A549 (cell line): ENCODE measurements around the gene PRDM12.

Experiments used
- CEBPB ChIP-seq, 2 experiments: fragments of >200 bp in 1 of 2; sonication (Bioruptor Twin) in 1 of 2; formaldehyde crosslinking in 1 of 2; IDR thresholded peaks; 2 replicates each; pipeline ENCODE4 v1.6.1; 2012 to 2016
- CHD2 ChIP-seq: fragments of 150-350 bp; IDR thresholded peaks from 2 replicates; pipeline ENCODE4 v1.6.1; 2014; ENCODE audit warnings: low read length; ENCODE audit not compliant: partially characterized antibody
- CTCF ChIP-seq: fragments of >200 bp; sonication (Bioruptor Twin); formaldehyde crosslinking; IDR thresholded peaks from 3 replicates; pipeline ENCODE4 v1.5.1; 2016
- EP300 ChIP-seq, 2 experiments: fragments of >200 bp; sonication (Bioruptor Twin); formaldehyde crosslinking; IDR thresholded peaks; 2 replicates in 1 of 2; 3 replicates in 1 of 2; pipeline ENCODE4 v1.6.1; 2016 to 2017
- JUNB ChIP-seq: fragments of >200 bp; sonication (Bioruptor Twin); formaldehyde crosslinking; IDR thresholded peaks from 2 replicates; pipeline ENCODE4 v1.6.1; 2016
- MAZ ChIP-seq: fragments of 150-350 bp; IDR thresholded peaks from 2 replicates; pipeline ENCODE4 v1.6.1; 2014; ENCODE audit warnings: antibody characterized with exemption, low read depth, low read length, borderline replicate concordance
- NPAS2 ChIP-seq: fragments of 250-450 bp; sonication (Bioruptor Pico); IDR thresholded peaks from 2 replicates; pipeline ENCODE4 v1.8.0; 2022; ENCODE audit warnings: mild to moderate bottlenecking, moderate library complexity, borderline replicate concordance
- POLR2A ChIP-seq: IDR thresholded peaks from 2 replicates; pipeline ENCODE4 v1.6.1; 2012; ENCODE audit warnings: mild to moderate bottlenecking, low read length
- POLR2AphosphoS2 ChIP-seq: conservative IDR thresholded peaks from 2 replicates; pipeline ENCODE4 v1.6.1; 2012; ENCODE audit warnings: low read length, improper control_type of control experiment, inconsistent platforms
- RAD21 ChIP-seq, 2 experiments: fragments of >200 bp in 1 of 2; sonication (Bioruptor Twin) in 1 of 2; formaldehyde crosslinking in 1 of 2; IDR thresholded peaks in 1 of 2; conservative IDR thresholded peaks in 1 of 2; 2 replicates in 1 of 2; 3 replicates in 1 of 2; pipeline ENCODE4 v1.6.1; 2012 to 2018; ENCODE audit warnings: inconsistent platforms in 1 of 2
- RCOR1 ChIP-seq: fragments of 150-350 bp; IDR thresholded peaks from 2 replicates; pipeline ENCODE4 v1.6.1; 2014; ENCODE audit warnings: antibody characterized with exemption, low read length, low read depth
- RNF2 ChIP-seq: fragments of 200-600 bp; sonication (generic); IDR thresholded peaks from 2 replicates; pipeline ENCODE4 v1.6.1; 2016; ENCODE audit warnings: low read depth, mild to moderate bottlenecking, antibody characterized with exemption, moderate library complexity, borderline replicate concordance
- ZFP36 ChIP-seq: fragments of 450-650 bp; IDR thresholded peaks from 2 replicates; pipeline ENCODE4 v1.6.1; 2014; ENCODE audit warnings: borderline replicate concordance; ENCODE audit not compliant: partially characterized antibody
- TF ChIP-seq, protein P1 (sequence below): IDR thresholded peaks from 2 replicates; pipeline ENCODE4 v1.6.1; 2012

- TF ChIP-seq RNF2 (no peak), POLR2A (no peak), CTCF (no peak), NPAS2 (no peak), EP300 (IDR thresholded peaks at IDR 0.05) (no peak), POLR2AphosphoS2 (no peak), RAD21 (conservative IDR thresholded peaks at IDR 0.05 in 1 of 2, IDR thresholded peaks at IDR 0.05 in 1 of 2) (no peak), JUNB (no peak), CHD2 (no peak), RCOR1 (no peak), MAZ (no peak), ZFP36 (no peak), CEBPB (IDR thresholded peaks at IDR 0.05) (no peak)
- TF ChIP-seq, protein P1, sequence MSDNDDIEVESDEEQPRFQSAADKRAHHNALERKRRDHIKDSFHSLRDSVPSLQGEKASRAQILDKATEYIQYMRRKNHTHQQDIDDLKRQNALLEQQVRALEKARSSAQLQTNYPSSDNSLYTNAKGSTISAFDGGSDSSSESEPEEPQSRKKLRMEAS, result no peak
Observed at GRCh38 chr9:130639866-130640555, 24.4 kb upstream of the PRDM12 start.
